ENCODE results near the gene PIK3CD.
A peak's percentile ranks its signal among the peaks of the same experiment; 100 is the strongest.
"Not testable (repeated sequence)": the region's sequence is repeated elsewhere in the genome, so short reads cannot be mapped to it uniquely, and the experiment has no call there.

Gene PIK3CD

DNA sequence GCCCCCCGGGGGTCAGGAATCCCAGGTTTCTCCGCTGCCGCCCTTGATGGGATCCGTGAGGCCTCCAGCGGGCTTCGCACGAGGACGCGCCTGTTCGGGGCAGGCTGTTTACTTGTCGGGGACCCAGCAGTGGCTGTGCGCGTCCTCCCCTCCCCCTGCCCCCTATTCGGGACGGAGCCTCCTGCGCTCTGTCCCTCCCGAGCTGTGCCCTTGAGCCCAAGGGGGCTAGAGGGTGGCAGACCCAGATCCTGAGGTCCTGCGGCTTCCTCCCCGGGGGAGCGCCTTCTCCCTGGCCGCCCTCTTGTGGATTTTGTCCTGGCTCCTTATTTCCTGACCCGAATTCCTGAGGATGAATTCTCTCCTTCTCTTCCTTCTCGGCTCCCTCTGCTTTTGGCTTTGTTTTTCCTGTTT, 38.4 kb downstream of the PIK3CD start:
- no peak for DNase-seq (ENCODE audit: low read depth)

DNA sequence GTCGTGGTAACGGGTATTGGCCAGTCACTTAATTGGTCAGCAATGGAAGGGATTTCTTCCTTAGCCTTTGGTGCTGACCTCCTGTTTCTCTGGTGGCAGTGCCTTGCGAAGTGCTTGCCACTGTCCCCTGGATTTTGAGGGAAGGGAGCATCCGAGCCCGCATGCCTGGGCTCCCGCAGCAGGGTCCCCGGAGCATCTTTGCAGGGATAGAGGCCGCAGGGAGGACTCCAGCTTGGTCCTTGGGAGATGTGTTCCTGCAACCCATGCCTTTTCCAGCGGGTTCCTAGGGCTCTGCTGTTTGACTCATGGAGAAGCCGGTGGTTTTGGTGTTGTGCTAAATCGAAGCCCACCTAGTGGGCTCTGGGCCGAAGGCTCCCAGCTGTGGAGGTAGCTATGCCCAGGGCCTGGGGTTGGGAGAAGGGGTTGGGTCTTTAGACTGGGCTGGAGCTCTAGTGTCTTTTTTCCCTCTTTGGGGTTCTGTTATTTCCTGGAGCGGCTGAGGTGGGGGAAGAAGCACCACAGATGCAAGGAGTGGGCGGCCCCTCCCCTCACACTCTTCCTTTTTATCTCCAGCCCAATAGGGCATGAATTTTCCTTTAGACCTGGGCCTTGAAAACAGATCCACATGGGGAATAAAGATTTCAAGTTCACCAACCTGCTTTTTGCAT, 39.0 kb downstream of the PIK3CD start:
- DNase-seq (ENCODE audit: low read depth): no peak

DNA sequence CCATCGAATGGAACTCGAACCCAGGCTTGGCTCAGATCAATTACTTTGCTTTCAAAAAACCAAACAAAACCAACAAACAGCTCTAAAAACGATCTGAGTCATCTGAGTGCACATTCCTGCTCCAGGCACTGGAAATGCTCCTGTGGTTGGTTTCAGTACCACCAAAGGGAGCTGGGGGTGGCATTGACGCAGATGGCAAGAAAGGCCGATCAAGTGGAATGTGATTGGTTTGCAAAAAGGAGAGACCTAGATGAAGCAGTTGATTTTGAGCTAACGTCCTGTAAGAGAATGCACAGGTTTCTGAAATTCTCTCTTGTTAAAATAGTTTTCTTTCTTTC, 39.5 kb downstream of the PIK3CD start:
- no peak for DNase-seq (ENCODE audit: low read depth)

DNA sequence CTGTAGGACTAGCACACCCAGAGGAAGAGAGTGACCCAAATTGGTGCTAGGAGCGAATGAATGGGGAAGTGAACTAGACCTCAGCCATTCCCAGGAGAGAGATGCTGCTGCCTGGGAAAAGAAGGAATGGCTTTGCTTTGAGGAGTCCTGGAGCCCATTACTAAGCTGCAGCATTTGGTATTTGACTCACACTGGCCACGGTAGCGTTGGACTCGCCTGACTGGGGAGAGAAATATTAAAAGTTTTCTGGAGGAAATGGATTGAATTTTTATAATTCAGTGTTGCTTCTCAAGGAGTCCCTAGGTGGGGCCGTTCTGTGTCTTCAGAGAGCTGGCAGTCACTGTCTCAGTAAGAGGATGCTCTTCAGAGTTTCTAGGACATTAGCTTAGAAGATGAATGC, 40.2 kb downstream of the PIK3CD start:
- DNase-seq (ENCODE audit: low read depth): no peak

DNA sequence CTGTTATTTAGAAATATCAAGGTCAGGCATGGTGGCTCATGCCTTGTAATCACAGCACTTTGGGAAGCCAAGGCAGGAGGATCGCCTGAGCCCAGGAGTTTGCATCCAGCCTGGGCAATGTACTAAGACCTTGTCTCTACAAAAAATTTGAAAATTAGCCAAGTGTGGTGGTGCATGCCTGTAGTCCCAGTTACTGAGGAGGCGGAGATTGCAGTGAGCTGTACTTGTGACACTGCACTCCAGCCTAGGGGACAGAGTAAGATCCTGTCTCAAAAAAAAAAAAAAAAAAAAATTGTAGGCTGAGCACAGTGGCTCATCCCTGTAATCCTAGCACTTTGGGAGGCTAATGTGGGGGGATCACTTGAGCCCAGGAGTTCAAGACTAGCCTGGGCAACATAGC, 45.3 kb downstream of the PIK3CD start:
- DNase-seq (ENCODE audit: low read depth): no peak

DNA sequence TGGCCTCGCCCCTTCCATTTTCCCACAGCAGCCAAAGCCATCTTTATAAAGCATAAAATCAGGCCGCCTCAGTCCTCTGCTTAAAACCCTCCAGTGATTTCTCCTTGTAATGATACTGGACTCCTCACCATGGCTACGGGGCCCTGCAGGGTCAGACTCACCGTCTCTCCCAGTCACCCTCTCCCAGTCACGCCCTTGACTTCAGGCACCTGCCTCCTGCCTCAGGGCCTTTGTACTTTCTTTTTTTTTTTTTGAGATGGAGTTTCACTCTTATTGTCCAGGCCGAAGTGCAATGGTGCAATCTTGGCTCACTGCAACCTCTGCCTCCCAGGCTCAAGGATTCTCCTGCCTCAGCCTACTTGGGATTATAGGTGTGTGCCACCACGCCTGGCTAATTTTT, 47.8 kb downstream of the PIK3CD start:
- DNase-seq (ENCODE audit: low read depth): no peak

DNA sequence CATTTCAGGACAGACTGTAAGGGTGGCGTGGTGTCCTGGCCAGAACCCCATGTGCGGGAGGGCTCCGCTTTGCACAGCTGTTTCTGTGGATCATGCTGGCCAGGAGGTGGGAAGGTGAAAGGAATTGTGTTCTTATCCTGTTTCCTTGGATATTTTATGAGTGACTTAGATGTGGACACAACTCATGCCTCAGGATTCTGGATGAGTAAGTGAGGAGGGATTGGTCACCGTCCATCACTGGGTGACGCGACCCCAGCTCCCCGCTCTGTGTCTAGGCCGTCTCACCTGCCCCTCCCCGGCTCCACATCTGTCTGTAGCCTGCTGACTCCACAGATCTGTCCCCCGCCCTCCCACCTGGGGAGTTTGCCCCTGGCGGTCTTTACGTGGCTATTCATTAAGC, 48.8 kb downstream of the PIK3CD start:
- DNase-seq (ENCODE audit: low read depth): no peak

DNA sequence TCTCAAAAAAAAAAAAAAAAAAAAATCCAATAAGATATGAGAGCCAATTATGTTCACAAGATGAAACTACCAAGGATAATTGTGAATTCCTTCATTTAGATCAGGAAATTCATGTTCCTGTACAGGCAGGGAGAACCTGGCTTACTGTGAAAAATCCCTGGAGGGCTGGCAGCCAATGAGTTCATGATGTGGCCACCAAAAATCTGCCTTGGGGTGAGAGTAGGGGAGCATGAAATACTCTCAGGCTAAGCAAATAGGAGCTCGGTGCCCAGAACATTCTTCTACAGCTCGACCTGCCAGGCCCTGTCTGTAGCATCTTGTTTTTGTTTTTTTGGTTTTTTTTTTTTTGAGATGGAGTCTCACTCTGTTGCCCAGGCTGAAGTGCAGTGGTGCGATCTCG, 50.1 kb downstream of the PIK3CD start:
- no peak for DNase-seq (ENCODE audit: low read depth)

DNA sequence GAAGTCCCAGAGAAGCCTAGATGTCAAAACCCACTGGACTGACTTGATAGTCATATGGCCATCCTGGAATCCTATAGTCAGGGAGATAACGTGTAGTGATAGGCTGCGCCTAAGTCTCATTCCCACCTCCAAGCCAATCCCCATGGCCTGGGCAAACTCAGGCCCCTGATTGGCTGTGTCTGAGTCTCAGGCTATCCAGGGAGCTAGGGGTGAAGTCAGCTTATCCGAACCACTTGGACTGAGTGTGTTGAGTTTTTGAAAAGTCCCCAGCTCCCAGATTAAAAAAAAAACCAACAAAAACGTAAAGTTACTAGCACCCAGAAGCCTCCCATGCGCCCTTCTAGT, 51.6 kb downstream of the PIK3CD start:
- DNase-seq (ENCODE audit: low read depth): no peak

DNA sequence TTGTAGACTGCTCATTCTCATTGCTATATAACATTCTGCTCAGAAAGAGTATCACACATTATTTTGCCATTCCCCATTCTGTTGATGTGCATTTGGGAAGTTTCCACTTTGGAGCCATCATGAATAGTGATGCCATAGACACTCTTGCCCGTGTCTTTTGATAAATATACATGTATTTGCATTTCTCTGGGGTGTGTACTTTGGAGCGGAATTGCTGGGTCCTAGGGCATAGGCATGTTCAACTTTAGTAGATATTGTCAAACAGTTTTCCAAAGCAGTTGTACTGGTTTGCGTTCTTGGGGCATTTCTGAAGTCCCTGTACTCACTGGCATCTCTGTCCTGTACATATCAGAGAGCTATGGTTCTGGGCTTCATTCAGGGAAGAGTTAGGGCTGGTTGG, 52.1 kb downstream of the PIK3CD start:
- DNase-seq (ENCODE audit: low read depth): no peak

DNA sequence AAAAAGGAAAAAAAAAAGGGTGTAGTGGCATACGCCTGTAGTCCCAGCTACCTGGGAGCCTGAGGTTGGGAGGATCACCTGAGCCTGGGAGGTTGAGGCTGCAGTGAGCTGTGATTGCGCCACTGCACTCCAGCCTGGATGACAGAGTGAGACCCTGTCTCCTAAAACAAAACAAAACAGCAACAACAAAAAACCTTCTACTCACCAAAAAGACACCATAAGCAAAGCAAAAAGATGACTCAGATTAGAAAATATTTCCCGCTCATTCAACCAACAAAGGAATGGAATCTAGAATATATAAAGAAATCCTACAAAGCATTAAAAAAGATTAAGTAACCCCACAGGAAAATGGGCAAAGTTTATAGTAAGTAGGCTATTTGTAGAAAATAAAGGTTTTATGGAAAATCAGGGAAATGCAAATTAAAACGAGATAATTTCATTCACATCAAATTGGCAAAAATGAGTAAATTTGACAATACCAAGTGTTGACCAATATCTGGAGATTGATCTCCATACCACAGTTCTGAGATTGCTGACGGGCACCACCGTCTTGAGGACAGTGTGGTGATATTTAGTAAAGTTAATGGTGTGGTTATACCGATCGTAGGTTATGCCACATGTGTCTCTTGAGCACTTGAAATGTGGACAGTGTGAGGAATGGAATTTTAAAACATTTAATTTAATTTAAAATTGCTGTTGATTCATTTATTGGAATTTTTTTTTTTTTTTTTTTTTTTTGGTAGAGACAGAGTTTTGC, 54.0 kb downstream of the PIK3CD start:
- no peak for DNase-seq (ENCODE audit: low read depth)

DNA sequence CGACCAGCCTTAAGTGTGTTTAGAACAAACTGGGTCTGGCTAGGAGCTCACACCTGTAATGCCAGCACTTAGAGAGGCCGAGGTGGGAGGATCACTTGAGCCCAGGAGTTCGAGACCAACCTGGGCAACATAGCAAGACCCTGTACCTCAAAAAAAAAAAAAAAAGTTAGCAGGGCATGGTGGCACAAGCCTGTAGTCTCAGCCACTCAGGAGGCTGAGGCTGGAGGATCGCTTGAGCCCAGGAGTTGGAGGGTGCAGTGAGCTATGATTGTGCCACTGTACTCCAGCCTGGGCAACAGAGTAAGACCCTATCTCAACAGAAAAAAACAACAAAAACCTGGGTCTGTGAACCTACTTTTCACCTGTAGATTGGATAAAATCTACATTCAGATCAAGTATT, 54.6 kb downstream of the PIK3CD start:
- no peak for DNase-seq (ENCODE audit: low read depth)

DNA sequence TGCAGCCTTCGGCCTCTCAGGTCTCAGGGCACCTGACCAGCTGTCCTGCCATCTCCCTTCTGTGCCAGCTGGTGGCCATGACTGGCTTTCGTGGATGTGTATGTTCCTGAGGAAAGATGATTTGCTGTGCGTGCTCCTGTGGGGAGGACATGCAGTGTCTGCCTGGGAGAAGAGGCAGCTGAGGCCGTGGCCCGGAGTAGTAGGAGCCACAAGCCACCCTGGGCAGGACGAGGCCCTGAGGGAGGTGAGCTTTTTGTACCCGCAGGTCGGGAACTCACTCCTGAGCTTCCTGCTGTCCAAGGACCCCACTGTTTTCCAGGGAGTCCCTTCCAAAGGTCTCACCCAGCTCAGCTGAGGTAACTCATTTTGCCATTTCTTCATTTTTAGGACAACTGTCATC, 58.5 kb downstream of the PIK3CD start:
- DNase-seq (ENCODE audit: low read depth): no peak

DNA sequence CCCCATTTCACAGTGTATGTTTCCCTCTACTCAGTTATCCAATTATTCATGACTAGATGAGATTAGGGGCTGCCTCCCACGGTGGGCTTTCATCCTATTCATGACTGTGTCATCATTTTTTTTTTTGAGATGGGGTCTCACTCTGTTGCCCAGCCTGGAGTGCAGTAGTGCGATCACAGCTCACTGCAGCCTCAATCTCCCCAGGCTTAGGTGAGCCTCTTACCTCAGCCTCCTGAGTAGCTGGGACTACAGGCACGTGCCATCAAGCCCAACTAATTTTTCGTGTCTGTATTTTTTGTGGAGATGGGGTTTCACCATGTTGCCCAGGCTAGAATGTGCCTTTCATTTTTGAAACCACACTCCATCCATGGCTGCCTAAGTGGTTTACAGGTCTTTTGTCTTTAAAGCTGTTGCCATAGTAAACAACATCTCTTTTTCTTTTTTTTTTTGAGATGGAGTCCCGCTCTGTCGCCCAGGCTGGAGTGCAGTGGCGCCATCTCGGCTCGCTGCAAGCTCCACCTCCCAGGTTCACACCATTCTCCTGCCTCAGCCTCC, 60.0 kb downstream of the PIK3CD start:
- DNase-seq (ENCODE audit: low read depth): no peak

DNA sequence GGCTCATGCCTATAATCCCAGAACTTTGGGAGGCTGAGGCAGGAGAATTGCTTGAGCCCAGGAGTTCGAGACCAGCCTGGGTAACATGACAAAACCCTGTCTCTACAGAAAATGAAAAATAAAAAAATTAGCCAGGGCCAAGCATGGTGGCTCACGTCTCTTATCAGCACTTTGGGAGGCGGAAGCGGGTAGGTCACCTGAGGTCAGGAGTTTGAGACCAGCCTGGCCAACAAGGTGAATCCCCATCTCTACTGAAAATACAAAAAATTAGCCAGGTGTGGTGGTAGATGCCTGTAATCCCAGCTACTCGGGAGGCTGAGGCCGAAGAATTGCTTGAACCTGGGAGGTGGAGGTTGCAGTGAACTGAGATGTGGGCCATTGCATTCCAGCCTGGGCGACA, 61.2 kb downstream of the PIK3CD start:
- DNase-seq (ENCODE audit: low read depth): not testable (repeated sequence)

DNA sequence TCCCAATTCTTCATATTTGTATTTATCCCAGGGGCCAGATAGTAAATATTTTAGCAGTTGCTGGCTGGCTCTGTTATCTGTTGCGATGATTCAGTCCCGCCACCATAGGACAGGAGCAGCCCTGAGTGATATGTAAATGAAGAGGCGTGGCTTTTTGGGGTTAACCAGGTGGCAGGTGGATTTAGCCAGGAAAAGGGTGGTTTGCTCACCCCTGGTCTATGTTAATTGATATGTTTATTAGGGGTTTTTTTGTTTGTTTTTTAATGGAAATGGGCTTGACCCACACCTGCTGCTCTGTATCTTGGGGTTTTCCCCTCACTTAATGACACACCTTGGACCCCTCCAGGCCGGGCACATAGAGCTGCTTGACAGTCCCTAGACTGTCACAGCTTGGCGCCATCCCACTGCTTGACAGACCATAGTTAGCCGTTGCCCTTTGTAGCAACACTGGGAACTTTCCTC, 62.8 kb downstream of the PIK3CD start:
- DNase-seq (ENCODE audit: low read depth): no peak

DNA sequence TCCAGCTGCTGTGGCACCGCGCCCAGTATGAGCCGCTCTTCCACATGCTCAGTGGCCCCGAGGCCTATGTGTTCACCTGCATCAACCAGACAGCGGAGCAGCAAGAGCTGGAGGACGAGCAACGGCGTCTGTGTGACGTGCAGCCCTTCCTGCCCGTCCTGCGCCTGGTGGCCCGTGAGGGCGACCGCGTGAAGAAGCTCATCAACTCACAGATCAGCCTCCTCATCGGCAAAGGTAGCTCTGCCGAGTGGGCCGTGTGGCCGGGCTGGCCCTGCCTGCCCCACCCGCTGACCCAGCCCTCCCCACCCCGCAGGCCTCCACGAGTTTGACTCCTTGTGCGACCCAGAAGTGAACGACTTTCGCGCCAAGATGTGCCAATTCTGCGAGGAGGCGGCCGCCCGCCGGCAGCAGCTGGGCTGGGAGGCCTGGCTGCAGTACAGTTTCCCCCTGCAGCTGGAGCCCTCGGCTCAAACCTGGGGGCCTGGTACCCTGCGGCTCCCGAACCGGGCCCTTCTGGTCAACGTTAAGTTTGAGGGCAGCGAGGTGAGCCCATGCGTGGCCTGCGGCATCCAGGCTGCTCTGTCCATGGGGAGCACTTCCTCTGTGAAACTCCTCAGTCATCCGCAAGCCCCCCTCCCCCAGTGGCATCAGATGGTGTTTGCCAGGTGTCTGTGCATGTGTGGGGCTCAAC, 64.2 kb downstream of the PIK3CD start:
- peak; percentile 43 for DNase-seq (ENCODE audit: low read depth)

DNA sequence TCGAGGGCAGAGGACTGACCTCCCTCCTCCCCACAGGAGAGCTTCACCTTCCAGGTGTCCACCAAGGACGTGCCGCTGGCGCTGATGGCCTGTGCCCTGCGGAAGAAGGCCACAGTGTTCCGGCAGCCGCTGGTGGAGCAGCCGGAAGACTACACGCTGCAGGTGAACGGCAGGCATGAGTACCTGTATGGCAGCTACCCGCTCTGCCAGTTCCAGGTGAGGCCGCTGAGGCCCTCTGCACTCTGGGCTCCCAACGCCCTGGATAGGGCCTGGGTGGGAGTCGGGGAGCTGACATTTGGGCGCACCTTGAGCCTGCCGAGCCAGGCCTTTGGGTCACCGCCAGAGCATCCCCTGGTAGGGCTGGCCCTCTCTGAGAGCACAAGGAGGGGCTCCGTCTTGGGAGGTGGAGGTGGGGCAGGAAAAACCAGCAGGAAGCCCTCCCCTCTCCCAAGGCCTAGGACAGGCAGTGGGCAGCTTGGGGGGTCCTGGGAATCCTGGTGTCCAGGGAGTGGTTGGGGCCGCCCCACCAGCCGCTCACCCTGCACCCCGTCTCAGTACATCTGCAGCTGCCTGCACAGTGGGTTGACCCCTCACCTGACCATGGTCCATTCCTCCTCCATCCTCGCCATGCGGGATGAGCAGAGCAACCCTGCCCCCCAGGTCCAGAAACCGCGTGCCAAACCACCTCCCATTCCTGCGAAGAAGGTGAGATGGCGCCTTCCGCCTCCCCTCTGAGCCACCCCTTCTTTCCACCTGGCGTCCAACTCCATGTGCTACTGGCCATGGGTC, 65.1 kb downstream of the PIK3CD start:
- no peak for DNase-seq (ENCODE audit: low read depth)

DNA sequence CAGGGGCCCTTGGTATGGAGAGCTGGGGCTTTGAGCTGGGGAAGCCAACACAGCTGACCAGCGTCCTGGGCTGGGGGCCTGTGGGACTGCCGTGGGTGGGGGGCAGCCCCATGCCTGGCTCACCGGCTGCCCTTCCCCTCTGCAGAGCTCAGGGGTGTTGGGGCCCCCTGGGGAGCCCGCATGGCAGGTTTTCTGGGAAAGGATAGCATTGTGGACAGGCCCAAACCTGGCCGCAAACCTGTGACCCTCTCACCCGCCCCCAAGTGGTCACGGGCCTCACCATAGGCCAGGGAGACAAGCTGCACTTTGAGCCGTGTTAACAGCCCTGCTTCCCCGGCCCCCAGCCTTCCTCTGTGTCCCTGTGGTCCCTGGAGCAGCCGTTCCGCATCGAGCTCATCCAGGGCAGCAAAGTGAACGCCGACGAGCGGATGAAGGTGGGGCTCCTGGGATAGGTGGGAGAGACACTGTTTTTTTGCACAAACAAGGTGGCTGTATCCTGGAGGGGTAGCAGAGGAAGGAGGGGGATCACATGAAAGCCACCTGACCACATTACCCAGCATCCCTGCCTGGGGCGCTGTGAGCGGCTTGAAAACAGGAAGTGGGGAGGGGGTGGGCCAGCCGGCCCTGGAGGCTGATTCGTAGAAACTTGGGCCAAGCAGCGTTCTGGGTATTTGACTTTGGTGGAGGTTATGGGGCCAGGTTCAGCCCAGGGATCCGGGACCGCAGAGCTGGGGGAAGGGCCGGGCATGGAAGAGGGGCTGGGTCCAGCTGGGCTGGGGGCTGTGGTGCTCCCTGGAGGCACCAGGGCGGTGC, 65.9 kb downstream of the PIK3CD start:
- peak; percentile 75 for DNase-seq (ENCODE audit: low read depth)

DNA sequence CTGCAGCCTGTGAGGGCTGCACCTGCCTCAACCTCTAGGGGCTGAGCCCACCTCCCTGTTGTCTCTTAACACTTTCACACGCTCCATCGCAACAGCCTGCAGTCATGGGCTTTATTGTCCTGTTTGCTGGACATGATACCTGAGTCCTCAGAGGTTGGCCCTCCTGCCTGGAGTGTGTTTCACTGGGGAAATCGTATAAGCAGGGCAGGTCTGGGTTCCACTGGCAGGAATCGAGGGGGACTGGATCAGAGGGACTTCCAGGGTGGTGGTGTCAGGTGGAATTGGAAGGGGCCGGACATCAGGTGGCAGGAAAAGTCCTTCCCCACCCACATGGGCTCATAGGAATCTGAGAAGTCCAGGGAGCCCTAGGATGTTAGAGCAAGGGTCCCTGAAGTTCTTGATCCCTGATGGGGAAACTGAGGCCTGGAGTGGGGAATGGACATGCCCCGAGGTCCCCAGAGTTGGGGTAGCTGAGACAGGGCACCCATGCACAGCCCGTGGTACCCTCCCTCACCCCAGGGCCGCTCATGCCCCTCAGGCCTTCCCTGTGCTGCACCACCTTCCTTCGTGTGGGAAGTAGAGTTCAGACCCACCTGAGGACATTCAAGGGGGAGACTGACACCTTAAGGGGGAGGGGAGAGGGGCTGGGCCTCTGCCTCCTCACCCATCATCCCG, 66.6 kb downstream of the PIK3CD start:
- no peak for DNase-seq (ENCODE audit: low read depth)
